ENCODE results near the gene ST6GALNAC3. TPM values are rescaled to one million over a fixed set of nuclear protein-coding genes. Genes with fewer than 3 reads are reported as not detected.

The ST6GALNAC3 gene
- total RNA-seq, 6 experiments from 2014 or later: 1.4 to 3.2 (median 2.6) TPM

- H3K4me3 ChIP-seq: no peak overlapping the region
- H3K27ac ChIP-seq: no peak overlapping the region
- H3K4me1 ChIP-seq: no peaks in the 10 kb centered on the region
- ATAC-seq (no peak), DNase-seq (no peak)
- no peaks in the 10 kb centered on the region for H3K9me3 ChIP-seq
- intact Hi-C loops (cut with DNase I): no loop called here
- TF ChIP-seq POLR2A (IDR thresholded peaks at IDR 0.05): no peak
- no peaks in the 10 kb centered on the region for H3K27me3 ChIP-seq
- 55% methylated on average over 10 of the region's 13 CpGs for WGBS (ENCODE audit: insufficient coverage, low coverage, low lambda C conversion rate, missing lambda C conversion rate)
- H3K36me3 ChIP-seq: no peaks in the 10 kb centered on the region
Measured at GRCh38 chr1:76291191-76291590, 216.6 kb downstream of the ST6GALNAC3 start.

GRCh38 chr1:76291737-76292136 is 217.2 kb downstream of the ST6GALNAC3 start:
- Histone ChIP-seq H3K4me3 (no peak overlapping the region), H3K9me3 (no peaks in the 10 kb centered on the region), H3K27ac (no peak overlapping the region), H3K4me1 (no peaks in the 10 kb centered on the region), H3K27me3 (no peaks in the 10 kb centered on the region), H3K36me3 (no peaks in the 10 kb centered on the region)
- DNase-seq (no peak), ATAC-seq (no peak)
- intact Hi-C loops (cut with DNase I): no loop called here
- 58% methylated on average over 1 of the region's 1 CpG for WGBS (ENCODE audit: insufficient coverage, low coverage, low lambda C conversion rate, missing lambda C conversion rate)
- TF ChIP-seq CTCF (IDR thresholded peaks at IDR 0.05): no peak
- no peak for TF ChIP-seq POLR2A (IDR thresholded peaks at IDR 0.05)

- Histone ChIP-seq H3K36me3 (no peaks in the 10 kb centered on the region), H3K27ac (no peak overlapping the region), H3K9me3 (no peaks in the 10 kb centered on the region), H3K4me1 (no peaks in the 10 kb centered on the region), H3K27me3 (no peaks in the 10 kb centered on the region), H3K4me3 (no peak overlapping the region)
- TF ChIP-seq POLR2A (IDR thresholded peaks at IDR 0.05) (no peak), CTCF (IDR thresholded peaks at IDR 0.05) (no peak)
- 75% methylated on average over 2 of the region's 2 CpGs for WGBS (ENCODE audit: insufficient coverage, low coverage, low lambda C conversion rate, missing lambda C conversion rate)
- no peak for ATAC-seq
- no peak for DNase-seq
- intact Hi-C loops (cut with DNase I): no loop called here
Measured at GRCh38 chr1:76292418-76293184, 218.1 kb downstream of the ST6GALNAC3 start.

- Histone ChIP-seq H3K36me3 (no peaks in the 10 kb centered on the region), H3K4me1 (no peaks in the 10 kb centered on the region), H3K9me3 (no peaks in the 10 kb centered on the region), H3K4me3 (no peak overlapping the region), H3K27me3 (no peaks in the 10 kb centered on the region), H3K27ac (no peak overlapping the region)
- DNase-seq (no peak), ATAC-seq (no peak)
- intact Hi-C loops (cut with DNase I): no loop called here
- TF ChIP-seq CTCF (IDR thresholded peaks at IDR 0.05): no peak
- no peak for TF ChIP-seq POLR2A (IDR thresholded peaks at IDR 0.05)
- WGBS (ENCODE audit: insufficient coverage, low coverage, low lambda C conversion rate, missing lambda C conversion rate): 38% methylated on average over 4 of the region's 4 CpGs
Measured at GRCh38 chr1:76293831-76294230, 219.3 kb downstream of the ST6GALNAC3 start.

- no peak overlapping the region for H3K27ac ChIP-seq
- H3K4me1 ChIP-seq: no peaks in the 10 kb centered on the region
- H3K9me3 ChIP-seq: no peaks in the 10 kb centered on the region
- no peak for DNase-seq
- 50% methylated on average over 5 of the region's 5 CpGs for WGBS (ENCODE audit: insufficient coverage, low coverage, low lambda C conversion rate, missing lambda C conversion rate)
- TF ChIP-seq POLR2A (IDR thresholded peaks at IDR 0.05): no peak
- TF ChIP-seq CTCF (IDR thresholded peaks at IDR 0.05): no peak
- H3K27me3 ChIP-seq: no peaks in the 10 kb centered on the region
- H3K4me3 ChIP-seq: no peak overlapping the region
- no peaks in the 10 kb centered on the region for H3K36me3 ChIP-seq
- ATAC-seq: no peak
- intact Hi-C loops (cut with DNase I): no loop called here
Measured at GRCh38 chr1:76294482-76295194, 220.1 kb downstream of the ST6GALNAC3 start.
